Islet precursor cell (in vitro differentiated cells): ENCODE measurements around the gene UGT8.
"Not testable (repeated sequence)": the region's sequence is repeated elsewhere in the genome, so short reads cannot be mapped to it uniquely, and the experiment has no call there.

Source experiments
- DNase-seq: peaks from one replicate; pipeline ENCODE4 v3.0.0-alpha.2; 2018

UGT8 gene

DNA sequence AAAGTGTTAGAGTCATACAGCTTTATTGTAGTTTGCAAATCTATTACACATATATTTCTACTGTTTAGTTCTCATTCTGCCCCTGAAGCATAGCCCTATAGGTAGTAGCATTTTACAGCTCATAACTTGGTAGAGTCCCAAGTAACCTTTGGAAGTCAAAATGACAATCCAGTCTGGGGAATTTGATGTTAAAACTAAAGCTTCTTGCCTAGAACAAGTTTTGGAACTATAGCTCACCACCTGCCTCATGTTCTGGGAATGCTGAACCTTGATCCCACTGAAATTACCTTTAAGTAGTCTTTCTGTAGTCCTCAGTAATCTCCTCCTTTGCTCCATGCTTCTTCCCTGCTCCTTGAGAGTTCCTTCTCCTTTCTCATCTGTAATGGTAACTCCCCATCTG, 8.4 kb downstream of the UGT8 start:
- DNase-seq = no peak

DNA sequence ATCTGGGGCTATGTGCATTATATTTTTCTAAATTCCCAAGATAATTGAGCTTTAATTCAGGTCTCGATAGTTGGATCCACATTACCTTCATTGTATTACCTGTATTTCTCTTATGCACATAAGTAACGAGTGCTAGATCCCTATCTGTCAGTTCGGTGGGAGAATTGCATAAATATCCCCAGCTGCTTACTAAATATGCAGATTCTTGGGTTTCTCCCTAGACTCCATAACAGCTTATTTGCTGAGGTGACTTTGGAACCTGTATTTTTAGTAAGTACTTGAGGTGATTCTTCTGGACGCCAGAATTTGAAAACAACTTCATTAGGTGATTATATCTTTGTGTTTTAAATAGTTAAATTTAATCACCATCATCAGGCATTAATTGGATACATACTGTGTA, 15.0 kb downstream of the UGT8 start:
- DNase-seq = no peak

DNA sequence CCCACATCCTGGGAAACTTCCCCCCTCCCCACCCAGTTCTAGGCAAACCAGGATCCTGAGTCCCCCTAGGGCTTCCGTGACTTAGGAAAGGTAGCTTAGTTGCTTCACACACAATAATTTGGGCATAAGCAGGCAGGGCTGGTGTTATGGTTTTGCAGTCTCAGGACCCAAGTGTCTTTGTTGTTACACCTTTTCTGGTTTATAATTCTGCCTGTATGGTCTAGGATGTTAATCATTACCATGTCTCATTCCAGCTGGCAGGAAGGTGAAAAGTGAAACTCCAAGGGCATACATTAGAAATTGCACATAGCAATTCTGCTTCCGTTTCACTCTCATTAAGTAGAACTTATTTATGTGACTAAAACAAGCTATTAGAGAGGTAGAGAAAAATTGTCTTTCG, 16.8 kb downstream of the UGT8 start:
- DNase-seq = no peak

DNA sequence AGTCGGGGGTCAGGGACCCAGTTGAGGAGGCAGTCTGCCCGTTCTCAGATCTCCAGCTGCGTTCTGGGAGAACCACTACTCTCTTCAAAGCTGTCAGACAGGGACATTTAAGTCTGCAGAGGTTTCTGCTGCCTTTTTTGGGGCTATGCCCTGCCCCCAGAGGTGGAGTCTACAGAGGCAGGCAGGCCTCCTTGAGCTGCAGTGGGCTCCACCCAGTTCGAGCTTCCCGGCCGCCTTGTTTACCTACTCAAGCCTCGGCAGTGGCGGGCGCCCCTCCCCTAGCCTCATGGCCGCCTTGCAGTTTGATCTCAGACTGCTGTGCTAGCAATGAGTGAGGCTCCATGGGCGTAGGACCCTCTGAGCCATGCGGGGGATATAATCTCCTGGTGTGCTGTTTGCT, 17.4 kb downstream of the UGT8 start:
- DNase-seq = not testable (repeated sequence)

DNA sequence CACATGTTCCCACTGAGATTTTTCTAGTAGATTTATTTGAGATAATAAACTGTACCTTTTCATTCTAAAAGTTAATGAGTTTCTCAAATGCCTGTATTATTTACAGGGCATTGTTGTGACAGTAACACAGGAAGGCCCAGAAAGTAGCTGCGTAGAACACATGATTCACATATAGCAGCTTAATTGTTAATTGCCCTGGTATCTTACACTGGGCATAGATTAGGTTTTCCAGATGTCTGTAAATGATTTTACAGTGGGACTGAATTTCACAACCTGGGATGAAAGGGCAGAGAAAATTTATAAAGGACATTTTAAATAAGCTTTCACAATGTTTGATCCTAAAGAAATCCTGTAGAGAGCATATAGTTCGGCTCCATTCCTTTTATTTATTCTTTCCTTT, 27.6 kb downstream of the UGT8 start:
- no peak for DNase-seq

GRCh38 chr4:114636192-114636935, 37.8 kb downstream of the UGT8 start:
- no peak for DNase-seq

GRCh38 chr4:114642173-114642780, 43.7 kb downstream of the UGT8 start:
- no peak for DNase-seq

DNA sequence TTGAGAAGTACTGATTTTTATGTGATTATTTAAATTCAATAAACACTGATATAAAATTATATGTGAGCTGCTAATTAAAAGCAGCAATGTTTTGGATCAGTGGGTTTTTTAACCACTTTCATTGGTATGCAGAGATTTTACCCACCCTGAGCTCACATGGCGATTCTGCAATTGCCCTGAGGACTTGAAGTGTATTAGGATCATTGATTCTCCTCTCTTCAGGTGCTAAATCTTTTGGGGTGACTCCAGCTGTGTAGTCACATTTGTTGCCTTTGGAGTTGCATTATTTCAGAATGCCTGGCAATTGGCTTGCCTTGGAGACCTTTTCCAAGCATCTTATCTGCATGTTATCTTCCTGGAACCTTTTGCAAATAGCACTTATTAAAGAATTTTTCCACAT, 51.3 kb downstream of the UGT8 start:
- DNase-seq = no peak

- no peak for DNase-seq
Observed at GRCh38 chr4:114653675-114654074, 55.1 kb downstream of the UGT8 start.

- no peak for DNase-seq
Observed at GRCh38 chr4:114654592-114654991, 56.0 kb downstream of the UGT8 start.

DNA sequence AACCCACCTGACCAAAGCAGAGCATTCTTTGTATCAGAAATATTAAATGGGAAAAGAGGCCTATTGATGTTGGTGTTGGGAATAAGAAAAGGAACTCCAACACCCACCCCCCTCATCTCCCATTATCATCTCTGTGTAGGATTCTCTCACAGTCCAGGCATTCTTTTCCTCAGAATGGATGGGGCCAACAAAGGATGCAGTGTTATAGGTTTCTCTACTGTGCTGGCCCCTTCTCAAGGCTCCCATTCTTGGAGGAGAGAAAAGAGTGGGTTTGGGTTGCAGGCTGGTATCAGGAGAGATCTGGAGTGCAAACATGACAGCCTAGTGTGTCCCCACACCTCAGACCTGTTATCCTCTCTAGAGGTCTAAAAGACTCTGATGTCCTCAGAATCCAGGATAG, 59.6 kb downstream of the UGT8 start:
- peak; percentile 58 for DNase-seq

DNA sequence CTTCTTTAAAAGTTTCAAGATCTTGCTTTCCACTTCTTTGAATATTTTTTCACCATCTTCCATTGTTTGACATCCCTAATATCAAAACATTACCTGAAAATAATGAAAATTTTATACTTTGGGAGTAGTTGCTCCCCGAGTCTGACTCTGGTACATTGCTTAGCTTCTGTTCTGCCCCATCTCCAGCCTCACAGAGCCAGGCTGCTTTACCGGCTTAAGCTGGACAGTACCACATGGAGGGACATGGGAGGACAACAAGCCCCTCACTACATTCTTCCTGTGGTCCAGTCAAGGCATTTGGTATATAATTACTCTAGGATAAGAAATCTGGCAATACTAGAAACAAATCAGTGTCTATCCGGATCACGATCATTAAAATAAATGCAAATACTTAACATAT, 60.2 kb downstream of the UGT8 start:
- DNase-seq = no peak

GRCh38 chr4:114659386-114660008, 60.9 kb downstream of the UGT8 start:
- peak; percentile 83 for DNase-seq

DNA sequence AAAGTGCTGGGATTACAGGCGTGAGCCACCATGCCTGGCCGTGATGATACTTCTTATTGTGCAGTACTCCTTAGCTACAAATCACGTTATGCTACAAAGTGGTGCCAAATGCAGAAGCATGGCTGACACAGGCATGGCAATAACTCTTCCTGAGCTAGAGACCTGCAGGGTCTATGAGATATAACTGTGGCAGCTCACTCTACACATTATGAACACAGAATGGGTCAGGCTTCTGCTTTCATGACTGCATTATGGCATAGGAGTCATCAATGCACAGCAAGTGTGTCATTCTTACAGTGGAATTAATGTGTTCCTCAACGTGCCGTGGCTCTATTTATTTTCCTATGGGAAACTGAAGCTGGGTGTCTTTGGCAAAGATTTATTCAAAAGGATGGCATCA, 64.5 kb downstream of the UGT8 start:
- no peak for DNase-seq

GRCh38 chr4:114668577-114668976, 70.0 kb downstream of the UGT8 start:
- DNase-seq = no peak

DNA sequence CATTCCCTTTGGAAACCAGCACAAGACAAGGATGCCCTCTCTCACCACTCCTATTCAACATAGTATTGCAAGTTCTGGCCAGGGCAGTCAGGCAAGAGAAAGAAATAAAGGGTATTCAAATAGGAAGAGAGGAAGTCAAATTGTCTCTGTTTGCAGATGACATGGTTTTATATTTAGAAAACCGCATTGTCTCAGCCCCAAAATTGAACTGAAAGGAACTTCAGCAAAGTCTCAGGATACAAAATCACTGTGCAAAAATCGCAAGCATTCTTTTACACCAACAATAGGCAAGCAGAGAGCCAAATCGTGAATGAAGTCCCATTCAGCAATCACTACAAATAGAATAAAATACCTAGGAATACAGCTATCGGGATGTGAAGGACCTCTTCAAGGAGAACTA, 72.1 kb downstream of the UGT8 start:
- not testable (repeated sequence) for DNase-seq

DNA sequence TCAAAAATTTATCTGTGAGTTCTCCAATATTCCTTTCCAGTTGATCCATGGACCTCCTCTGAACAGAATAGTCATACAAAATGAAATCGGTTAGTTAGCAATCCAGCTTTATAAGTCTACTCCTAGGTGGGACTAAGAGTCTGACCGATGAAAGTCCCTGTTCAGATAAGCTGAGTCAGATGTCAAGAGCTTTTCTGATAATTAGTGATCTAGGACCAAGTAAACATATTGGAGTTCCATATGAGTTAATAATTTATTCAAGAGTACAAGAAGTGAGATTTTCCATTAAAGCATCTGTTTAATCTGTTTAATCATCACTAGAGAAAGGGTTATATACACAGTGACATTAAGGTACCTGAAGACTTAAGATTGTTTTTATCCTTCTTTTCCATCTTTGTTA, 74.7 kb downstream of the UGT8 start:
- DNase-seq = no peak

DNA sequence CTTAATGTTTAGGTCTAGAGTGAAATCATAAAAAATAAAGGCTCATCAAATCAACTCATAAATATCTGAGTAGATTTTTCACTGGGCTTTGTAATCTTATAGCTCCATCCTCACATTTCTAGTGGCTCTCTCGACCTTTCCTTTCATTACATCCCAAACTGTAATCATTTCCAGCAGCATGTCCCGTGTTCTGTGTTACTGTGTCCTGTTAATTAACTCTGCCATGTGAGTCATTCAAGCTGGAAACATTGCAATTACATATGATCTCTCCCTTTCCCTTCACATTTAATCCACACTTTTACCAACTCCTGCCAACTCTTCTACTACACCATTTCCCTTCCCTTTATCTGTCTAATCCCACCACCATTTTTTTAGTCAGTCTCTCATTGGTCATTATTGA, 75.5 kb downstream of the UGT8 start:
- no peak for DNase-seq

GRCh38 chr4:114677346-114677979, 78.9 kb downstream of the UGT8 start:
- no peak for DNase-seq

GRCh38 chr4:114684462-114684861, 85.9 kb downstream of the UGT8 start:
- DNase-seq = no peak

DNA sequence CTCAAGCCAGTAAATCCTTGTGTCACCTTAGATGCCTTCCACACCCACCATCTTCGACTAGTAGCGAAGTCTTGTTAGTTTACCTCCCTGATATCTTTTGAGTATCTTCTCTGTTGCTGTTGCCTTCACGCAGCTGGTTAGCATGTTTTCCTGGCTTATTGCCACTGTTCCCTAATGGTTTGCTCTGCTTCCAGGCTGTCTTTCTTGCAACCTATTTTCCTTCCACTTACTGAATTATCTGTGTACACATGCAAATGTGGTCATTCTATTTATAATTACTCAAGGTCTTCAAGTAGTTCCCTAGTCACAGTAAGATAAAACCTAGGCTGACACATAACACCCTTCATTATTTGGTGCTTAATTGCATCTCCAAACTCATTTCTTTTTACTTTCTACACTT, 89.5 kb downstream of the UGT8 start:
- DNase-seq = no peak

GRCh38 chr4:114690571-114690970, 92.0 kb downstream of the UGT8 start:
- DNase-seq = no peak

DNA sequence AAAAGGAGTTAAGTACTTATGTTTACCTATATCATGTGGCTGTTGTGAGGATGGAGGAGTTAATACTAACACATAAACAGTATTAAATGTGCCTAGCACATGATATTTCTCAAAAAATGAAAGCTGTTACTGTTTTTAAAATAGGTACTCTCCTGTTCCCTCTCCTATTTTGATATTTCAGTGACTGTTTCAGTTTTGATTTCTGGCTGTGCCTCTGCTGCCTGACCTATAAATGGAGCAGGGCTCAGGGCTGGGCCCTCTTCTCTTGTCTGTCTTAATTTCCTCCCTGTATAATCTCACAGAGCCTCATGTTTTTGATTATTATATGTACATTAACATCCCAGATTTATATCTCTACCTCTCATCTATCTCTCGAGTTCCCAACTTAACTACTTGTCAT, 93.3 kb downstream of the UGT8 start:
- DNase-seq = no peak

GRCh38 chr4:114692958-114693357, 94.4 kb downstream of the UGT8 start:
- DNase-seq = no peak
